Suprapubic skin (tissue), 4 donors: ENCODE data around the gene DISC1.

Experiments used
- CTCF ChIP-seq, 2 donors: fragments of 200-600 bp in 1 of 2; fragments of 450-650 bp in 1 of 2; sonication (generic) in 1 of 2; IDR thresholded peaks; one replicate each; pipeline ENCODE4 v1.5.1; 2016 to 2019; ENCODE audit warnings: antibody characterized with exemption in 2 of 2, mild to moderate bottlenecking in 1 of 2, moderate library complexity in 1 of 2
- EP300 ChIP-seq: sonication (generic); formaldehyde crosslinking; IDR thresholded peaks from one replicate; pipeline ENCODE4 v1.6.1; 2017; ENCODE audit warnings: antibody characterized with exemption
- POLR2A ChIP-seq, 2 donors: fragments of 450-650 bp; IDR thresholded peaks; one replicate each; pipeline ENCODE4 v1.6.1; 2017; ENCODE audit warnings: antibody characterized with exemption in 2 of 2, mild to moderate bottlenecking in 2 of 2, moderate library complexity in 2 of 2
- POLR2AphosphoS5 ChIP-seq, 3 donors: sonication (generic); formaldehyde crosslinking; IDR thresholded peaks; one replicate each; pipeline ENCODE4 v1.6.1; 2017; ENCODE audit warnings: antibody characterized with exemption in 3 of 3

GRCh38 chr1:232034556-232034955 lies 408.0 kb downstream of the DISC1 start:
- TF ChIP-seq EP300 (no peak), CTCF (IDR thresholded peaks at IDR 0.05) (no peak), POLR2A (IDR thresholded peaks at IDR 0.05) (no peak), POLR2AphosphoS5 (IDR thresholded peaks at IDR 0.05) (no peak)
